ENCODE data around the gene BUD31. TPM values are rescaled to one million over a fixed set of nuclear protein-coding genes. Genes with fewer than 3 reads are reported as not detected.

BUD31 gene
- total and polyA plus RNA-seq, 2 of the 13 experiments (the other 11 are each of a cell fraction or from before 2014, with no cell fraction given): 35.1 to 79.1 TPM

DNA sequence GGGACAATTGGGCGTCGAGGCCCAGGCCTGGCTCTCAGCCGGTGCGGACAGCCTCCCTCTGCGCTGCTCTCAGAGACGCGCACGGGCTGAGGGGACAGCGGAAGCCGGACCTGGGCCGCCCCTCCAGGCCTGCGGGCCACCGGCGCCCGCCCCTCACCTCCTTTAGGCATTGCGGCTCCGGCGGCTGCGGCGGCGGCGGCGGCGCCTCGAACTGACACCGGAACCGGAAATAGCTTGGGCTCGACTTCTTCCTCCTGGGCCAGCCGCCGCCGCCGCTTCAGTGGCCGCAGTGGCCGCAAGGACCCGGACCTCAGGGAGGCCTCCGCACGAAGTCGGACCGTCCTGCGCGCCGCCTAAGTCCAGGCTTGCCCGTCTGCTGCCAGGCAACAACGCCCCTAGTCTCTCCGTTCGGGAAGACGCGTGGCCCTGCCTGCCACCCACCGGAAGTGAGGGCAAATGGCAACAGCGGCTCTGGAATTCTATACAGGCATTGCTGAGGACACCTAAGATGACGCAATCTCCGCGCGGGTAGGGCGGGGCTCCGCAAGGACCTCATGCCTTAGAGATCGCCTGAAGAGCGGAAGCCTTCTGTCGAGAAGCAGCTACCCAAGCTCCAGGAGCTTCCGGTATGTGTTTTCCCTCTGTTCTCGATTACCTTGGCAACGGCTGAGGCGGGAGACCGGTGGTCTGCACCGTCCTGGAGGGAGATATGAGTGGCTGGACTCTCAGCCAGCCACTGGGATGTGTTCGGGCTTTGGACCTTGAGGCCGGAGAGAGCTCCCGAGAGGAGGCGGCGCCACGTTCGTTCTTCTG is at the start of gene BUD31, which contains the start of gene PDAP1 (continued):
- no peak for TF ChIP-seq SATB2 (CRISPR knock-in tag; IDR thresholded peaks at IDR 0.05)
- peak; percentile 94 for TF ChIP-seq ELF1 (CRISPR knock-in tag; IDR thresholded peaks at IDR 0.05)
- no peak for TF ChIP-seq RERE (CRISPR knock-in tag; IDR thresholded peaks at IDR 0.05; ENCODE audit: low read depth)
- no peak for TF ChIP-seq ZNF30 (CRISPR knock-in tag; IDR thresholded peaks at IDR 0.05)
- peak; percentile 58; the same call in 1 of the 2 replicates for TF ChIP-seq SP140L (CRISPR knock-in tag; IDR thresholded peaks at IDR 0.05; ENCODE audit: borderline replicate concordance)
- 0 out of 2 replicates have a peak, but pooled peaks have one; percentile 47 for TF ChIP-seq SNAPC5 (CRISPR knock-in tag; IDR thresholded peaks at IDR 0.05; ENCODE audit: borderline replicate concordance)
- TF ChIP-seq ATF2 (CRISPR knock-in tag; IDR thresholded peaks at IDR 0.05): peak; percentile 99
- TF ChIP-seq HMGXB4 (CRISPR knock-in tag; IDR thresholded peaks at IDR 0.05; ENCODE audit: borderline replicate concordance in 1 of 2, low read depth in 1 of 2): peak; percentile 75 to 82
- no peak; the same call in 1 of the 2 replicates for TF ChIP-seq ARNTL (CRISPR knock-in tag; IDR thresholded peaks at IDR 0.05)
- no peak for TF ChIP-seq NFRKB (IDR thresholded peaks at IDR 0.05)
- TF ChIP-seq MATR3 (CRISPR knock-in tag; IDR thresholded peaks at IDR 0.05): no peak
- peak; percentile 37; the same call in 1 of the 2 replicates for TF ChIP-seq SAFB2 (CRISPR knock-in tag; IDR thresholded peaks at IDR 0.05; ENCODE audit: borderline replicate concordance, low read depth)
- TF ChIP-seq PAF1 (CRISPR knock-in tag; IDR thresholded peaks at IDR 0.05): no peak
- peak; percentile 41; the same call in 1 of the 2 replicates for TF ChIP-seq NFYB (CRISPR knock-in tag; IDR thresholded peaks at IDR 0.05)
- TF ChIP-seq DR1 (CRISPR knock-in tag; IDR thresholded peaks at IDR 0.05): peak; percentile 39; the same call in 1 of the 2 replicates
- TF ChIP-seq ARHGAP35 (CRISPR knock-in tag; IDR thresholded peaks at IDR 0.05; ENCODE audit: borderline replicate concordance): no peak; the same call in none of the 2 replicates
- no peak; the same call in 1 of the 2 replicates for TF ChIP-seq MEIS2 (CRISPR knock-in tag; IDR thresholded peaks at IDR 0.05)
- TF ChIP-seq SIN3B (IDR thresholded peaks at IDR 0.05; ENCODE audit: low read length): no peak; the same call in 1 of the 2 replicates
- TF ChIP-seq TFDP1 (CRISPR knock-in tag; IDR thresholded peaks at IDR 0.05; ENCODE audit: borderline replicate concordance): peak; percentile 29; the same call in 1 of the 2 replicates

All from HepG2 (cell line).